Tibial nerve (tissue), 4 donors: ENCODE data around the gene SMIM9.
"Not testable (repeated sequence)": the region's sequence is repeated elsewhere in the genome, so short reads cannot be mapped to it uniquely, and the experiment has no call there.

Experiments
- EP300 ChIP-seq, 2 donors: sonication (generic); formaldehyde crosslinking; IDR thresholded peaks; one replicate each; pipeline ENCODE4 v1.6.1; 2017; ENCODE audit warnings: antibody characterized with exemption in 2 of 2, mild to moderate bottlenecking in 1 of 2
- POLR2A ChIP-seq, 2 donors: fragments of 450-650 bp; IDR thresholded peaks; one replicate each; pipeline ENCODE4 v1.6.1; 2017; ENCODE audit warnings: antibody characterized with exemption in 2 of 2, mild to moderate bottlenecking in 2 of 2, moderate library complexity in 2 of 2
- TF ChIP-seq, protein P1 (sequence below), 5 experiments: fragments of 200-600 bp in 3 of 5; fragments of 450-650 bp in 2 of 5; sonication (generic) in 3 of 5; IDR thresholded peaks; one replicate each; pipeline ENCODE4 v1.5.1; 2016 to 2019; ENCODE audit warnings: antibody characterized with exemption in 5 of 5, mild to moderate bottlenecking in 3 of 5, moderate library complexity in 2 of 5

DNA sequence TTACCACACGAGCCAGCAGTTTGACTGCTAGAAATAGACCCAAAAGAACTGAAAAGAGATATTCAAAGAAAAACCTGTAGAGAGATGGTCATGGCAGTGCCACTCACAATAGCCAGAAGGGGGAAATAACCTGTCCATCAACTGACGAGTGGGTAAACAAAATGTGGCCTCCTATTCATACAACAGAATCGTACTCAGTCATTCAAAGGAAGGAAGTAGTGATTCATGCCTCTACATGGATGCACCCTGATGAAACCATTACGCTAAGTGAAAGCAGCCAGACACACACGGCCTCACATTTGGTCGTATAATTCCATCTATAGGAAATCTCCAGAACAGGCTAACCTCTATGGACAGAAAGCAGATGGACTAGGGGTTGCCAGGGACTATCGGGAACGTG lies 49.6 kb upstream of the SMIM9 start:
- TF ChIP-seq POLR2A, EP300 (IDR thresholded peaks at IDR 0.05): not testable (repeated sequence)
- TF ChIP-seq, protein P1, sequence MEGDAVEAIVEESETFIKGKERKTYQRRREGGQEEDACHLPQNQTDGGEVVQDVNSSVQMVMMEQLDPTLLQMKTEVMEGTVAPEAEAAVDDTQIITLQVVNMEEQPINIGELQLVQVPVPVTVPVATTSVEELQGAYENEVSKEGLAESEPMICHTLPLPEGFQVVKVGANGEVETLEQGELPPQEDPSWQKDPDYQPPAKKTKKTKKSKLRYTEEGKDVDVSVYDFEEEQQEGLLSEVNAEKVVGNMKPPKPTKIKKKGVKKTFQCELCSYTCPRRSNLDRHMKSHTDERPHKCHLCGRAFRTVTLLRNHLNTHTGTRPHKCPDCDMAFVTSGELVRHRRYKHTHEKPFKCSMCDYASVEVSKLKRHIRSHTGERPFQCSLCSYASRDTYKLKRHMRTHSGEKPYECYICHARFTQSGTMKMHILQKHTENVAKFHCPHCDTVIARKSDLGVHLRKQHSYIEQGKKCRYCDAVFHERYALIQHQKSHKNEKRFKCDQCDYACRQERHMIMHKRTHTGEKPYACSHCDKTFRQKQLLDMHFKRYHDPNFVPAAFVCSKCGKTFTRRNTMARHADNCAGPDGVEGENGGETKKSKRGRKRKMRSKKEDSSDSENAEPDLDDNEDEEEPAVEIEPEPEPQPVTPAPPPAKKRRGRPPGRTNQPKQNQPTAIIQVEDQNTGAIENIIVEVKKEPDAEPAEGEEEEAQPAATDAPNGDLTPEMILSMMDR (IDR thresholded peaks at IDR 0.05), result not testable (repeated sequence)
